HG02588 (cell line): Measurements from ENCODE around the gene HDAC1.

Experiments used
- ATAC-seq: cut with Tn5 transposase; IDR thresholded peaks from one replicate; pipeline ENCODE4 v1.9.1; 2021; ENCODE audit warnings: mild to moderate bottlenecking, moderate library complexity; ENCODE audit not compliant: unreplicated experiment

Gene HDAC1

GRCh38 chr1:32364836-32365235 is 73.0 kb downstream of the HDAC1 start:
- no peak for ATAC-seq

- no peak for ATAC-seq
These were observed 73.6 kb downstream of the HDAC1 start for GRCh38 chr1:32365445-32365844.

- ATAC-seq: no peak
These were observed 76.2 kb downstream of the HDAC1 start for GRCh38 chr1:32367912-32368635.

GRCh38 chr1:32372149-32372756 is 80.4 kb downstream of the HDAC1 start:
- ATAC-seq: no peak

GRCh38 chr1:32373996-32374592 is 82.2 kb downstream of the HDAC1 start:
- ATAC-seq: no peak

GRCh38 chr1:32376199-32376598 is 84.3 kb downstream of the HDAC1 start:
- ATAC-seq: no peak

GRCh38 chr1:32377541-32378220 is 85.8 kb downstream of the HDAC1 start:
- no peak for ATAC-seq

- no peak for ATAC-seq
These were observed 88.2 kb downstream of the HDAC1 start for GRCh38 chr1:32380057-32380456.
